HG02938 (cell line): ENCODE results near the gene KATNAL1.

Experiments
- ATAC-seq: cut with Tn5 transposase; IDR thresholded peaks from one replicate; pipeline ENCODE4 v1.9.1; 2021; ENCODE audit warnings: mild to moderate bottlenecking, moderate library complexity; ENCODE audit not compliant: unreplicated experiment

Gene KATNAL1

DNA sequence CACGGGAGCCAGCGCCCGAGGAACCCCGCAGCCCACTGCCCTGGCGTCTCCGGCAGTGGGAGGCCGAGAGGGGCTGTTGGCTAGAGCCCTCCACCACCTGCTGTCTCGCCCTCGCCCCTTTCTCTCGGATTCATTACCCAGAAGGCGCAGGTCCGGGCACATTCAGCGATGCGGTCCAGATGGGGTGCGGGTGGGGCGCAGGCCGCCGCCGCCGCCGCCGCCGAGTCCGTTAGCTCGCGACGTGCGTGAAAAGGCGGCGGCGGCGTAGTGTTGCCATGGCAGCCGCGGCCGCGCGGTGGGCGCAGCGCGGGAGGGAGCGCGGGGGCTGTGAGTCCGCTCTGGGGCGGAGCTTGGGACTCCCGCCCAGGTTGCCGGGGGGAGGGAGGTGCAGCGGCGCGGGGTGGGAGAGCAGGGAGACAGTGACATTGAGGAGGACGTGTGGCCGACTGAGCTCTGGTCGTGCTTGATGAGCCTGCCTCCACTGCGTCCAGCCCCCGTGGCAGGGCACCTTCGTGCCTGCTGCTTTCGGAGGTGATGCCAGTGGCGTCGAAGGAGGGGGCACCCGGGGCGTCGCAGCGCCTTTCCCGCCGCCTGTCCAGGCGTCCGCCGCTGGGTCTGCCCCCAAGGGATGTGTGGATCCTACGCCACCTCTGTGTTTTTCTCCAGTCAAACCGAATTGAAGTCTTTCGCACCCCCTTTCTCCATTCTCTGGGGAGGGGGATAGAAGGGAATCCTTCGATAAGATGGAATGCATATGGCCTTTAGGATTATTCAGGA, at the start of gene KATNAL1:
Gene KATNAL1, minus strand, starts transcription at position 358 of the 777 bp plus-strand sequence. CDS start 23,774 bp downstream, outside the sequence.
- peak; percentile 44 for ATAC-seq

DNA sequence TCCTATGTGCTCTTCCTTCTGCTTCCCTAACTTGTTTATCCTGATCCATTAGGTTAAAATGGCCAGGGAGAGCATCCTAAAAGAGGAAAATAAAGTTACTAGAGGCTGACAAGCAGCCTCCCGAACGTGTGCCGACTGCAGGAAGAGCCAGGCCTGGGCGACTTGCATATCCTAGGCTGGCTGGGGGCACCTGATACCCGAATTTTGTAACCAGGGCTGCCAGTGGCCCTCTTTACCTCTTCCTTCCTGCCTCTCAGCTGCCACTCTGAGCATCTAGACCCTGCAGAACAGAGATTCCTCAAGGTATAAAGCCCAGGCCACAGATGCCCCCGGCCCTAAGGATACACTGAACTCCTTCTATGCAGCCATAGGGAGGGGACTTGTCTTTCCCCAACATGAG, 48.5 kb upstream of the KATNAL1 start:
- no peak for ATAC-seq

DNA sequence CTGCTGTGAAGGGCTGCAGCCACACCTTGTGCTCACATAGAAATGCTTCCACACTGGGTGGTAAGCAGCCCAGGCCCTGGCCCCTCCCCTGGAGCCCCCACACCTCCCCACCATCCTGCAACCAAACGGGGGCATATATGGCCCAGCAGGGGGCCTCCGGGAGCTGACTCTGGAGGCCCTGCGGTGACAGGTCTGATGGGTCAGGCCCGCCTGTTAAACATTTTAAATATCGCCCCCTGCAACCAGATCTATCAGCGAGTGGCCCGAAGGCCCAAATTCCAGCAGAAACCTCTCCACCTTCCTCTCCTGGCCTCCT, 48.0 kb upstream of the KATNAL1 start:
- no peak for ATAC-seq

DNA sequence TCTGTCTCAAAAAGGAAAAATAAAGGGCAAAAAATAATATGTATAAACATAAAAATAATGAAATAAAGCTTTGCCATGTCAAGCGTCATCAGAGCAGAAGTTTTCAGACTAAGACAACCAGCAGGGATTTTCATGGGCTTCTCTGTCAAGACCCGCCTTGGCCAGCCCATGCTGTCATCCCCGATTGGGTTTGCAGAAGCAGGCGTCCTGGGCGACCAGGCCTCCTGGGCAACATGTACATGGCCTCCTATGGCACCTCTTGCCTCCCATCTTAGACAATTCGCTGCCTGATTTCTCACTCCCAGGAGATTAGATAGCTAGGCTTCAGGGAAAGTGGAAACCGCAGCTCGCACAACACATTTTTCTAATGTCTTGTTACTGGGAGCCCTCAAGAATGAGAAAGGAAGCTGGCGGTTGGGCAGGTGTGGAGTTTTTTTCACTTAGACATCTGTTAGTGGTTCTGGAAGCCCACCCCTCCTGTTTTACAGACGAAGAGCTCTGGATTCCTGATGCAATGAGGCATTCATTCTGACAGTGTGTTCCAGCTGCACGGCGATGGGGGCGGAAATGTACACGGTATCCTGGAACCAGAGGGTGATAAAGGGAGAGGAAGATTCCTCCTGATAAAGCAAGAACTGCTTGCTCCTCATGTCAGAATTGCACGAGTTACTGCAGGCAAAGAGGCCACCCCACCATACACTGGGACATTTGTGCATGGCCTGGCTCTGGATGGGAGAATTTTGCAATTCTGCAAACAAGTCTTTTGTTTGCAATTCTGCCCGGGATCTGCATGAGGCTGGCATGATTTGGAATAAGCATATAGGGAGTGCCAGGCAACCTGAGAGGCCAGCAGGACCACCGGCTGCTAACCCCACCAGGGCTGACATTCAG, 47.4 kb upstream of the KATNAL1 start:
- no peak for ATAC-seq

DNA sequence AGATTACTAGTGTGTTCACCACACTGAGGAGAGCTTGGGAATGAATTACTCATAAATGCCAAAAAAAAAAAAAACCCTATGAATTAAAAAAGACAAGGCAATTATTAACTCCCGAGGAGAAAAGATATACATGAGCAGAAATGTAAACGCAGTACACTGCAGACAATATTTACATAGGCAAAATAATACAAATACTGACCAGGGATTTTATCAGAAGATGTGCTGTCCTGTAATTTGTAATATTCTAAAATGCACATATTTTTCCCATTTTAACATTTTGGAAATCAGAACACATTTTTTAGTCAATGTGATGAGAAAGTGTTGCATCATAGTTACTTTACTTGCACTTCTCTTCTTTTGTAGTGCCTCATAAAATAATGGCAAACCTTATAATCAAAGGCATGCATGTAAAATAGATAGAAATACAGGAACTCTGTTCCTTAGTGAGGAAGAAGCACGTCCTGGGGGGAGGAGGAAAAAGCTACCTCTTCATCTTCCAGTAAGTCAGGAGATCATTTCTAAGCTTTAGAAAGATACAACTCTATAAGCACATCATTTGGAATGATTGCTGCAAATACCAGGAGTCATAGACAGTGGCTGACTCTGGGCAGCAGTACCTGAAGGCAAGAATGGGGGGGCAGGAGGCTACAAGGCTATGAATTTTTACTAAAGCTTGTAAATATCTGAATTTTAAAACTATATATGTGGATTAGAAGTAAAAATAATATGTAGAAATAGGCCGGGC, 46.3 kb upstream of the KATNAL1 start:
- no peak for ATAC-seq

DNA sequence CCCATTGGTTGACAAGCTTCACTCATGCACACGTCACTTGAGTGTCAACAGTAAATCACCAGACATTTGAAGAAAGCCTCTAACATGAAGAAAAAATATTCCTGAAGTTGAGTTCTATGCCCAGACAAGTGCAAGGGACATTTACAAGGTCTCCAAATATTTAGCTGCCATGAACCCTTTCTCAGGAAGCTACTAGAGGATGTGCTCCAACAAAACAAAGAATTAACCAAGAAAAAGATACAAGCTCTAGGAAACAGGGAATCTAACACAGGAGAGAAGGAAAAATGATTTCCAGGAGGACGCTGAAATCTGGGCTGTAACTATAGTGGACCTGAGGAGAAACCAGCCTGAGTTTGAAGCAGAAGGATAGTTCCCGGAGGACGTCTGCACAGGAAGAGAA, 45.7 kb upstream of the KATNAL1 start:
- no peak for ATAC-seq

DNA sequence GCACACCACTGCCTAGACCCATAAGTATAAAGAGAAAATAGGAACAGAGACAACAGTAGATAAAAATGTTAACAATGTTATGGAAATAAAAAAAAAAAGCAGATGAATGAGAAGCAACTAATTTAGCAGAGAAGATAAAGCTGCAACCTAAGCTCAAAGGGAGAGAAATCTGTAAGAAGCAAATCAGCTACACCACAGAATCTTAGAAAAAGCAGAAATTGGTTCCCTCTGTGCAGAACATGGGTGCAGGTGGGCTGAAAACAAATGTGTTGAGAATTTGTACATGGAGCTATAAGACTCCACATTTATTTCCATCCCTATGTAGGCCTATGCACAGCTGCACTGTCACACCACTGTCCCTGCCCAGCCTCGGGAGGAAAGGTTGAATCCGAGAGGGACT, 44.8 kb upstream of the KATNAL1 start:
- no peak for ATAC-seq

DNA sequence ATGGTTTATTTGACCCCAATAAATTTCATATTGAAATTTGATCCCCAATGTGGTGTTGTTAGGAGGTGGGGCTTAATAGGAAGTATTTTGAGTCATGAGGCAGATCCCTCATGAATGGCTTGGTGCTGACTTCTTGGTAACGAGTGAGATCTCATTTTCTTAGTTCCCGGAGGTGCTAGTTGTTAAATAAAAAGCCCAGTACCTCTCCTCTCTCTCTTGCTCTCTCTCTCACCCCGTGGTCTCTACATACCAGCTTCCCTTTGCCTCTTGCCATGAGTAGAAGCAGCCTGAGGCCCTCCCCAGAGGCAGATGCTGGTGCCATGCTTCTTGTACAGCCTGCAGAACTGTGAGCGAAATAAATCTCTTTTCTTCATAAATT, 39.4 kb upstream of the KATNAL1 start:
- ATAC-seq: no peak

DNA sequence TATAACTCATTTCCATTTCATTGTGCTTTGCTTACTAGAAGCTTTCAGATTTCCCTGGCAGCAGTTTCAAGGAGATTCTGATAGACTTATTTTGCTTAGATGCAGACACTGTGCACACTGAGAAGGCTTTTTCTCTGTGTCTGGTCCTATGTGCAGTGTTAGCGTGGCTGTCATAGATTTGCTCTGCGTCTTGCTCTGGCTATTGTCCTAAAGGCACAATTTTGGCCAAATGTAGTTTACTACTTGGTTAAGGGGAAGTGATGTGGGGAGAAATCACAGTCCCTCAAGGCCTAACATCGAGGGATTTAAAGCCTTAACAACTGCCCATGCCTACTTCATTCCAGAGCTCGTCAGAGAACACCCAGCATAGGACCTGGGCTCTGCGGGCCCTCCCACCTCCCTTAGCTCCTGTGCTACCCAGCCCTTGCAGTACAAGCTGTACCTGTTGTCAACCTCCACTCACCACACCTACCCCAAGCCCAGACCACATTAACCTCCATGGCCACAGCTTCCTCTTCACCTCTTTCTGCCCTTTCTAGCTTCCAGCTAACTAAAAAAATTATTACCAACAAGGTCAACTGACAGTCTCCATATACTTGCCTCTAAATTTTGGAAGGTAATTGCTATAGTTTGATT, 38.9 kb upstream of the KATNAL1 start:
- no peak for ATAC-seq

DNA sequence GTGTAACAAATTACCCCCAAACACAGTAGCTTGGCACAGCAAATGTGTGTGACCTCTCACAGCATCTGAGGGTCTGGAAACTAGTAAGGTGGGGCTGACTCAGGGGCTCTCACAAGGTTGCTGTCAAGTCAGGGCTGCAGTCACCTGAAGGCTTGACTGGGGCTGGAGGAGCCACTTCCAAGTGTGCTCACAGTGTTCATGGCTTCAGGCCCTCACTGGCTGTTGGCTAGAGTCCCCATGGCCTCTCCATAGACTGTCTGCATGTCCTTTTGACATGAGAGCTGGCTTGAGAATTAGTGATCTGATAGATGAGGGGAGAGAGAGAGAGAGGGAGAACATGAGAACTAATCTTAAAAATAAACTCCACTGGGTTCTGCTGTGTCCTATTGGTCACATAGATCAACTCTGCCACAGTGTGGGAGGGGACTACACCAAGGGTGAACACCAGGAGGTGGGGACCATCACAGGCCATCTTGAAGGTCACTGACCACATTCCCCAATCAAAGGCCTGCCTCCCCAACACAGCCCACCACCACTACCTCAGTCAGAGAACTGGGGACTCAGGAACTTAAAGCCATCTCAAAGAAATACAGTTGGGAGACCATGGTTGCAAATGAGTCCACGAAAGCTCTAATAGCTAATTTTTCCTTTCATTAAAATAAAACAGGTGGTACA, 38.2 kb upstream of the KATNAL1 start:
- no peak for ATAC-seq

DNA sequence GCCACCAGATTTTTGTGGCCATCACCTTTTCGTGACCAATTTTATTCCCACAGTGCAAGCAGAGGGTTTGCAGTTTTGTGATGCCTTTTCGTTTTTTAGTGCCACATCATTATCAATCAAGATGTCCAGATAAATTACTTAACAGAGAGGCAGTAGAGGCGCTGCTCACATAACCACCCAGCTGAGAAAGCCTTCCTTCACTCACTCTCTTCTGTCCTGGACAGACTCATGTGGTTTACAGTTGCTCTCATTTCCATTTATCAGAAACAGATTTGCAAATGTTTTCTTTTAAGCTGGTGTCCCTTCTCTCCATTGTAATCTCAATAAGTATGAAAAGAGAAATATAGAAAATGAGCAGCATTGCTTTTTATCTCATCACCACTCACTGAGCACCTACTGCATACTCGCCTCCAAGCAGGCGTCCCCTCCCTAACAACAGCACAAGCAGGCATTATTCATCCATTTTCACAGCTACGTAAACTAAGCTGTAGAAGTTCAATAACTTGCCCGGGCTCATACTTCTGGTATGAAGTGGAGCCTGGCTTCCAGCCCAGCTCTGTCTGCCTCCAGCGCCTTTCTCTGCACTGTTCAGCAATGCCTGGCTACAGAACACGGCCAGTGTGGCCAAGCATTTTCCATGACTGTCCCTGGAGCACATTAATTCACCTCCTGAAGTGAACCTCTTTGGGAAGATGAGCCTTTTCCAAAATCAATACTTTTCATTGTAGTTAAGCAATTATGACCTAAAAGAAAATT, 34.6 kb upstream of the KATNAL1 start:
- ATAC-seq: no peak

DNA sequence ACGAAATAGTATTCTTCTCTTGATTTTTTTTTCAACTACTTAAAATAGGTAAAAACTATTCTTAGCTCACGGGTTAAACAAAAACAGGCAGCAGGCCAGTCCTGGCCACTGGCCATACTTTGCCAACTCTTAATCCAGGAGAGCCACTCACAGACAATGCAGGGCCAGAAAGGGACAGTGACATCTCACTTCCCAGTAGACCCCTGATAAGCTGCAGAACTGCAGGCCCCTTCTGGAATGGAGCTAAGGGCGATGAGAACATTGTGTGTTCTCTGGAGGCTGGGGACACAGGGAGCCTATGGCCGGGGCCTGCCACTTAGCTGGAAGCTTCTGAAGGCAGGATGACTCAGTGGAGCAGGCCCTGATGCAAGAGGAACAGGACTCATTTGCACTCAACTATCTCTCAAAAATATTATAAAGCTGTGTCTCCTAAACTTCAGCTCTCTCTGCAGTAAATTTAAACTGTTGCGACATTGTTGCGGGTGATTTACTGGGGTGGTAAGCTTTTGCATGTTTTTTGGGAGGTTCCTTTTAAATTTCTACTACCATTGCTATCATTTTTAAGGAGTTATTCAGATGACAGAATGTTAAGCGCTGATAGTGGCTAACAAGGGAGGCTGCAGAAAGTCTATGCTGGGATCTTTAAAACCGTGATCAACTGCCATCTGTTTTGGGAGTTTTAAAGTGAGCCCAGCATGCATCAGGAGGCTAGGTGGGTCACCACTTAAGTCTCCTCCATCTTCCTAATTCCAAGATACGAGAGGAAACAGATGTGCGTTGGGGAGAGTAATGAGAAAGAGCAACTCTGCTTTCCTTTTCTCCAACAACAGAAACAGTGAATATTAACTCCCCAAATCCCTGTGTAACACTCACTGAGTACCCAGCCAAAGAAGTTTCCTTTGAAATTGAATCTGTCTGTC, 33.2 kb upstream of the KATNAL1 start:
- ATAC-seq: no peak

DNA sequence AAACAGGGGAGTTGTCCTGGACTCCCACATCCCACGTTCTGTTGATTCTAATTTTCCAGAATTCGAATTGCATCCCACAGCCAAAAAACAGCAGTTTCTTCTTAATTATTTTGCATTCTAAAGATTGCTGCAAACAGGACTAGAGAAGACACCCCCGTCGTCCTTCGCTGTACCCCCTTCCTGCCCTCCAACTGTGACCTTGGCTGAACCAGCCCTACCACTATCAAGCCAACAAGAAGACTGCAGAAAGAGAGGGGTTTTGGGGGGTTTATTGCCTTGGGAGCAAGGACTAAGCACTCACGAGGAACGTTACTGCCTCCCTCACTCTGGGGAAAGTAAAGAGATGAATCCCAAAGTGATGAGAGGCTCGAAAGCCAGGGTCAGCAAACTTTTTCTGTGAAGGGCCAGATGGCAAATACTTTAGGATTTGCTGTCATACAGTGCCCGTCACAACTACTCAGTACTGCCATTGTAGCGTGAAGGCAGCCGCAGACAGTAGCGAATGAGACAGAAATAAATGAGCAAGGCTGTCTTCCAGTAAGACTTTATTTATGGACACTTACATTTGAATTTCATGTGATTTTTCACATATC, 32.5 kb upstream of the KATNAL1 start:
- ATAC-seq: no peak

DNA sequence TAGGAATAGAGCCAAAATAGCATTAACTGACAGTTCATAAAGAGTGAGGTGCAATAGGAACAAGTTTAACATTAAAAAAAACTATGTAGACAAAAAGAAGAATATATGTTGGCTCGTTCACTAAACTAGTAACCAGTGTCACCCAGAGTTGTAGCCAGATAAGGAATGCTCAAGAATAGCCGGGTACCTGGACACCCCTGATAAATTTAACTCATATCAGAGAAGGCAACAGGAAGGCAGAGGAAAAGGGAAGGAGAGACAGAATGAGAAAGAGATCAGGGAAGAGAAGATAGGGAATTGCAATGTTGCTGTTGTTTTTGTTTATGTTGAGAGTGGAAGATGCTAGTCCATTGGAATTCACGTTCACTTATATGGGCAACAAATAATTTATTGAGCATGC, 31.6 kb upstream of the KATNAL1 start:
- ATAC-seq: no peak

DNA sequence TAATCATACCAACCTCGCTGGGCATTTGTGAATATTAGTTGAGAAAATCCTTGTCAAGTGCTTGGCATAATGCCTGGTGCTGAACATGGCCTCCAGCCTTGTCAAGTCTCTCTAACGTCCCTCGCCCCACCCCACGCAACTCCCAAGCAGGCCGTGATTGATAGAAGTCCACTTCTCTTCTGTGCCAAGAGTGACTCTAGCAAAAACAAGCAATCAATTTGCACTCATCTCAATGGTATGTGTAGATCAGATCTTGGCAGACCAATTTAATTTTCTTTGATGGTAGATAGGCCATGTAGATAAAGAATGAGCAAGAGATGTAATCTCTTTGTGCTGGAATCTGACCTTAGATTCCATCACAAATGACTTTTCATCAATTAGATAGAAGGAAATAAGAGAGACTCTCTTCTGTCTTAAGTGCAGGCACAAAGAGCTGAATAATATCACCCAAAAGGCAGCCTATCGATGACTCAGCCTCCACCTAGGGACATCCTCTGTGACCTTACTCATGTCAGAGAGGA, 31.0 kb upstream of the KATNAL1 start:
- no peak for ATAC-seq

DNA sequence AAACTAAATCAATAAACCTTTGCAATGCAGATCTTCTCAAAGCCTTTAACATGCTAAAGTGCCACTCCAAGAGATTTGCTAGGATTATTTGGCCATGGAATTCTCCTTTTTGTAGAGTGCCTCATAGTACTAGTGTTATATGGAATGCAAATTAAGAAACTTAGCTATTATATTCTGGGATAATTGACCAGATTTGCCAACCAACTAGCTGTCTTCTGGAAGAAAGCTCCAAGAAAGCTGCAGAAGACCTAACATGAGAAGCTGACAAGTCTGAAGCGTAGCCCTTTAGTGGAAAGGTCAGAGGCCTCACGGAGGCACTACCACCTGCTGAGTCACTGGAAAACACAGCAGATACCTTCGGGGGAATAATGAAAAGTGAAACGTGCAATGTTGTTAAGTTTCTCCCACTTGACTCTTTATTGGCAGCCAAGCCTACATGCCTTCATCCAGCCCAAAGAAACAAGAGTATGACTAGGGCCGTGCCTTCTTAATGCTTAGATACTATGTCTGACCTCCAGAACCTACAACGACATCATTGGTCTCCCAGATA, 29.8 kb upstream of the KATNAL1 start:
- no peak for ATAC-seq

DNA sequence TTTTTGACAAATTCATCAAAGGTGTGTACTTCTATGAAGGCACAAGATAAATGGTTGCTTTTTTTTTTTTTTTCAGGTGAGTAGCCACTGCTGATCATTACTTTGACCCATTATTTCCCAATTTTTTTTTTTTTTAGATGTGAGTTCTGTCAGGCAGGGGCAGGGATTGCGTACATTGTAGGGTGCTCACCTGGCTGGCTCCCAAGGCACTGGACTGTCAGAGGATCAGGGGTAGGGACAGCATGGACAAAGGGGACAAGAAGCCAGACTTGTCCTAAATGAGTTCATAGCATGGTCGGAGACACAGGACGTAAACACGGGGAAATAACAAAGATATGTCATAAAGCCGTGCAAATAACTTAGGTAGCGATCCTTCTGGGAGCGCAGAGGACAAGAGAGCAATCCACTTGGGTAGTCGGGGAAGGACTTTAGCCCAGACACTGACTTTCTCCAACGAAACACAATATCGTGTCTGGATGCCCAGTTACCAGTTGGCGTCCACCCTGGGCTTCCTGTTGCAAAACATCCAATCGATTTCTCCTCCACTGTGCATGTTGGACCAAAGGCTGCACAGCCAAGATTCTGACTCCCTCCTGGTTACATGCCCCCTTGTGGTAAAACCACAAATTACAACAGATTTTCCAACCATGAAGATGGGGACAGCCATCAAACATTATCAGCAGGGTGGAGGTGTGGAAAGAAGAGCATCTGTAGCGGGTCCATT, 27.5 kb upstream of the KATNAL1 start:
- no peak for ATAC-seq
